ENCODE results near the gene MICAL3.

DNA sequence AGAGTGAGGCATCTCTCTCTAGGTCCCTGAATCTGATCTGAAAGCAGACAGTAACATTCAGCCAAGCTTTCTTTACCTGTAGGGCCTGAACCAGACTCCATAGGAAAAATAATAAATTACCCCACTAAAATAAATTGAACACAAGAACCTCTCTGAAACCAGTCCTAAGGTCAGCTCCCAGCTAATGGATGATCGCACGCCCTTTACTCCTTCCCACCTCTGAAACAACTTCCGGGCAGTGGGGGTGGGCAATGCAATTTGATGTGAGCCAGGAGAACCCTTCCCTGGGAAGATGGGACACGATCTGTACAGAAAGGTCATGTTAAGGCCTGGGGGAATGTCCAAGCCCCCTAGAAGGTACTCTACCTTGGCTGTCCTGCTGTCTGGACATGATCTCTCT is 71.2 kb downstream of the MICAL3 start:
- TF ChIP-seq, protein P1, sequence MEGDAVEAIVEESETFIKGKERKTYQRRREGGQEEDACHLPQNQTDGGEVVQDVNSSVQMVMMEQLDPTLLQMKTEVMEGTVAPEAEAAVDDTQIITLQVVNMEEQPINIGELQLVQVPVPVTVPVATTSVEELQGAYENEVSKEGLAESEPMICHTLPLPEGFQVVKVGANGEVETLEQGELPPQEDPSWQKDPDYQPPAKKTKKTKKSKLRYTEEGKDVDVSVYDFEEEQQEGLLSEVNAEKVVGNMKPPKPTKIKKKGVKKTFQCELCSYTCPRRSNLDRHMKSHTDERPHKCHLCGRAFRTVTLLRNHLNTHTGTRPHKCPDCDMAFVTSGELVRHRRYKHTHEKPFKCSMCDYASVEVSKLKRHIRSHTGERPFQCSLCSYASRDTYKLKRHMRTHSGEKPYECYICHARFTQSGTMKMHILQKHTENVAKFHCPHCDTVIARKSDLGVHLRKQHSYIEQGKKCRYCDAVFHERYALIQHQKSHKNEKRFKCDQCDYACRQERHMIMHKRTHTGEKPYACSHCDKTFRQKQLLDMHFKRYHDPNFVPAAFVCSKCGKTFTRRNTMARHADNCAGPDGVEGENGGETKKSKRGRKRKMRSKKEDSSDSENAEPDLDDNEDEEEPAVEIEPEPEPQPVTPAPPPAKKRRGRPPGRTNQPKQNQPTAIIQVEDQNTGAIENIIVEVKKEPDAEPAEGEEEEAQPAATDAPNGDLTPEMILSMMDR (IDR thresholded peaks at IDR 0.05): no peak
- TF ChIP-seq POLR2A (IDR thresholded peaks at IDR 0.05): no peak
